Measurements from ENCODE around the gene TSPAN18.

- TF ChIP-seq POLR2A (IDR thresholded peaks at IDR 0.05; ENCODE audit: low read length) = no peak
- no peak for TF ChIP-seq GATA1 (IDR thresholded peaks at IDR 0.05; ENCODE audit: low read depth, low read length)
Measured at GRCh38 chr11:44759743-44760476, 33.1 kb downstream of the TSPAN18 start.

Data from erythroblast (primary cell).